Keratinocyte (primary cell): Measurements from ENCODE around the gene GOLGA8J.

Experiments
- EZH2 ChIP-seq: IDR thresholded peaks from one replicate; pipeline ENCODE4 v1.6.1; 2012; ENCODE audit warnings: inconsistent platforms, mild to moderate bottlenecking, low read length, moderate library complexity
- TF ChIP-seq, protein P1 (sequence below), 3 experiments: IDR thresholded peaks in 1 of 3; conservative IDR thresholded peaks in 1 of 3; optimal IDR thresholded peaks in 1 of 3; 2 replicates in 2 of 3; 3 replicates in 1 of 3; pipeline versions ENCODE3 to v1.5.1; 2011; ENCODE audit warnings: low read length in 3 of 3, mild to moderate bottlenecking in 3 of 3, moderate library complexity in 2 of 3, control low read depth in 1 of 3, inconsistent platforms in 1 of 3; ENCODE audit not compliant: insufficient read depth in 2 of 3; ENCODE audit errors: extremely low read depth in 1 of 3

DNA sequence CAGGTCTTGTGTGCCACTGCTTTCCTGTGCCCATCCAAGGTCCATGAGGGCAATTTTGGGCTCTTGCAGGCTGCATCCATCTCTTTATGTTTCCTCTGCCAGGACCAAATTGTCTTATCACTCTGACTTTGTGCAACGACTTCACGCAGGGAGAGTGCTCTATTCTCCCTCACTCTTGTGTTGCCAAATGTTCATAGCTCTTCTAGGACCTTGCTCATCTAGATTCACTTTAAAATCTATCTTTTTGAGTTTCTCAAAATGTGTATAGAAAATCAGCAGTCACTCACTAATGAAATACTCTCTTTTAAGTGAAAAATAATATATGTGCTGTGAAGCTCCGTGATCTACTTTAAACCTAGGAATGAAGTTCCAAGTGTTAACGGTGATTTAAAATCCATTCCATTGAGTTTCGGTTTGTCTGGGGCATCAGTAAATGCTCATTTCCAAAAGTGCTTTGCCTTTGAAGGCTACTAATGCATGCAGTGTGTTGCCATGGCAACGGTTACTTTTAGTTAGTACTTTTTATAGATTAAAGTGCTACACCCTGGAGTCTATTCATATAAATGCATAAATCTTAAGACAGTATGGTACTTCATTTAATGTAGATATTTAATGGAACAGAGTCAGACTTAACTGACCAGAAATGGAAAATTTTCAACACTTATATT is 46.6 kb upstream of the GOLGA8J start:
- TF ChIP-seq, protein P1, sequence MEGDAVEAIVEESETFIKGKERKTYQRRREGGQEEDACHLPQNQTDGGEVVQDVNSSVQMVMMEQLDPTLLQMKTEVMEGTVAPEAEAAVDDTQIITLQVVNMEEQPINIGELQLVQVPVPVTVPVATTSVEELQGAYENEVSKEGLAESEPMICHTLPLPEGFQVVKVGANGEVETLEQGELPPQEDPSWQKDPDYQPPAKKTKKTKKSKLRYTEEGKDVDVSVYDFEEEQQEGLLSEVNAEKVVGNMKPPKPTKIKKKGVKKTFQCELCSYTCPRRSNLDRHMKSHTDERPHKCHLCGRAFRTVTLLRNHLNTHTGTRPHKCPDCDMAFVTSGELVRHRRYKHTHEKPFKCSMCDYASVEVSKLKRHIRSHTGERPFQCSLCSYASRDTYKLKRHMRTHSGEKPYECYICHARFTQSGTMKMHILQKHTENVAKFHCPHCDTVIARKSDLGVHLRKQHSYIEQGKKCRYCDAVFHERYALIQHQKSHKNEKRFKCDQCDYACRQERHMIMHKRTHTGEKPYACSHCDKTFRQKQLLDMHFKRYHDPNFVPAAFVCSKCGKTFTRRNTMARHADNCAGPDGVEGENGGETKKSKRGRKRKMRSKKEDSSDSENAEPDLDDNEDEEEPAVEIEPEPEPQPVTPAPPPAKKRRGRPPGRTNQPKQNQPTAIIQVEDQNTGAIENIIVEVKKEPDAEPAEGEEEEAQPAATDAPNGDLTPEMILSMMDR (optimal IDR thresholded peaks at IDR 0.05 in 1 of 3, IDR thresholded peaks at IDR 0.05 in 1 of 3, conservative IDR thresholded peaks at IDR 0.05 in 1 of 3; ENCODE audit: extremely low read depth in 1 of 3, insufficient read depth in 2 of 3, low read length in 3 of 3), result no peak
- TF ChIP-seq EZH2, result no peak
